GM18498 (cell line): Measurements from ENCODE around the gene CNNM2.
A peak's percentile ranks its signal among the peaks of the same experiment; 100 is the strongest.

Experiments
- ATAC-seq: cut with Tn5 transposase; IDR thresholded peaks from one replicate; pipeline ENCODE4 v1.9.1; 2021; ENCODE audit warnings: mild to moderate bottlenecking, moderate library complexity; ENCODE audit not compliant: unreplicated experiment

CNNM2 gene

GRCh38 chr10:102917962-102918816 is at the start of gene CNNM2:
CNNM2 (plus strand) TSS chr10:102918294; CDS start chr10:102918481, 187 bp downstream.
- peak; percentile 87 for ATAC-seq

- no peak for ATAC-seq
Measured at GRCh38 chr10:102868911-102869257, 49.2 kb upstream of the CNNM2 start.

- peak; percentile 57 for ATAC-seq
Measured at GRCh38 chr10:102869258-102870198, 48.6 kb upstream of the CNNM2 start, which contains the start of gene AS3MT. AS3MT (plus strand) TSS chr10:102869470; CDS start chr10:102869593, 123 bp downstream.

GRCh38 chr10:102870221-102870620 is 47.9 kb upstream of the CNNM2 start:
- no peak for ATAC-seq

- no peak for ATAC-seq
Measured at GRCh38 chr10:102872163-102872562, 45.9 kb upstream of the CNNM2 start.

GRCh38 chr10:102876747-102877153 is 41.3 kb upstream of the CNNM2 start:
- no peak for ATAC-seq

GRCh38 chr10:102878629-102879028 is 39.5 kb upstream of the CNNM2 start:
- ATAC-seq = no peak

- ATAC-seq = no peak
Measured at GRCh38 chr10:102880256-102880655, 37.8 kb upstream of the CNNM2 start.

- no peak for ATAC-seq
Measured at GRCh38 chr10:102888048-102888447, 30.0 kb upstream of the CNNM2 start.

- ATAC-seq = no peak
Measured at GRCh38 chr10:102894466-102895213, 23.5 kb upstream of the CNNM2 start.

- no peak for ATAC-seq
Measured at GRCh38 chr10:102900006-102900405, 18.1 kb upstream of the CNNM2 start.

GRCh38 chr10:102904346-102904745 is 13.7 kb upstream of the CNNM2 start:
- ATAC-seq = no peak

- no peak for ATAC-seq
Measured at GRCh38 chr10:102906507-102906906, 11.6 kb upstream of the CNNM2 start.

GRCh38 chr10:102914781-102915180 is 3.3 kb upstream of the CNNM2 start:
- ATAC-seq = no peak

GRCh38 chr10:102916173-102916572 is 1.9 kb upstream of the CNNM2 start:
- no peak for ATAC-seq

GRCh38 chr10:102917314-102917961 is 656 bp upstream of the CNNM2 start:
- ATAC-seq = peak; percentile 44

- no peak for ATAC-seq
Measured at GRCh38 chr10:102918817-102919245, 737 bp downstream of the CNNM2 start.

GRCh38 chr10:102919246-102919959 is 1.3 kb downstream of the CNNM2 start:
- no peak for ATAC-seq

- ATAC-seq = no peak
Measured at GRCh38 chr10:102919992-102920739, 2.1 kb downstream of the CNNM2 start.
